Endothelial cell of umbilical vein (primary cell): ENCODE measurements around the gene WRNIP1. TPM values are rescaled to one million over a fixed set of nuclear protein-coding genes. Genes with fewer than 3 reads are reported as not detected.

Experiments used
- BruUV-seq: library from RNA; stranded (reverse); fragments of 400-500 nt; replicated peaks from 2 replicates; lab custom pipeline; 2021; lab: Mats Ljungman, UMichigan
- CTCF ChIA-PET: fragments of 300-600, 350-600 bp; sonication (Branson Sonifier 250); formaldehyde crosslinking; loops from one replicate; lab custom pipeline; 2021; ENCODE audit warnings: antibody characterized with exemption, inconsistent platforms; lab: Charles Lee
- POLR2A ChIA-PET: fragments of 300-600, 350-600 bp; sonication (Branson Sonifier 250); formaldehyde crosslinking; loops from one replicate; lab custom pipeline; 2021; ENCODE audit warnings: antibody characterized with exemption, inconsistent platforms; lab: Charles Lee
- DNase-seq: peaks from one replicate; pipeline ENCODE4 v3.0.0-alpha.2; 2011; ENCODE audit warnings: low read depth, low spot score
- FAIRE-seq: peaks from 2 replicates; lab custom pipeline; 2011; peaks lifted over from hg19 to GRCh38; lab: Jason Lieb, UNC
- H2AFZ ChIP-seq: 2 replicates; pipeline ENCODE4 v1.6.0; 2012; ENCODE audit warnings: low read depth, low read length, control low read depth, inconsistent platforms
- H3K27ac ChIP-seq: 2 replicates; pipeline ENCODE4 v1.5.1; 2011; ENCODE audit warnings: low read depth, mild to moderate bottlenecking, control low read depth, low read length, moderate library complexity; ENCODE audit not compliant: insufficient read depth
- H3K27me3 ChIP-seq, 2 experiments: 2 replicates each; pipeline versions ENCODE4 v1.6.0 to v1.6.1; 2011; ENCODE audit warnings: low read length in 2 of 2, mixed read lengths in 1 of 2; ENCODE audit not compliant: control insufficient read depth in 2 of 2, insufficient read depth in 2 of 2
- H3K36me3 ChIP-seq, 2 experiments: 2 replicates in 1 of 2; 3 replicates in 1 of 2; pipeline ENCODE4 v1.5.1; 2011; ENCODE audit warnings: low read length in 2 of 2, mild to moderate bottlenecking in 1 of 2, moderate library complexity in 1 of 2; ENCODE audit not compliant: control insufficient read depth in 2 of 2, insufficient read depth in 2 of 2; ENCODE audit errors: extremely low read depth in 1 of 2
- H3K4me1 ChIP-seq: 3 replicates; pipeline ENCODE4 v1.5.1; 2011; ENCODE audit warnings: mild to moderate bottlenecking, low read length; ENCODE audit not compliant: control insufficient read depth, insufficient read depth; ENCODE audit errors: extremely low read depth
- H3K4me2 ChIP-seq: 2 replicates; pipeline ENCODE4 v1.6.1; 2011; ENCODE audit warnings: low read length, control low read depth, mixed read lengths; ENCODE audit not compliant: insufficient read depth
- H3K4me3 ChIP-seq, 3 experiments: fragments of 200-600 bp in 1 of 3; sonication (generic), shearing (Covaris generic) in 1 of 3; replicated peaks in 1 of 3; 2 replicates each; pipeline ENCODE4 v1.5.1; 2011 to 2016; ENCODE audit warnings: control low read depth in 3 of 3, low read length in 3 of 3, mild to moderate bottlenecking in 2 of 3, inconsistent platforms in 1 of 3, low read depth in 1 of 3, moderate library complexity in 1 of 3; ENCODE audit not compliant: insufficient read depth in 1 of 3
- H3K79me2 ChIP-seq: 2 replicates; pipeline ENCODE4 v1.6.0; 2012; ENCODE audit warnings: low read length, inconsistent platforms; ENCODE audit not compliant: control insufficient read depth, insufficient read depth
- H3K9ac ChIP-seq: replicated peaks from 2 replicates; pipeline ENCODE3; 2011; ENCODE audit warnings: low read length, control low read depth; ENCODE audit not compliant: insufficient read depth; ENCODE audit errors: extremely low read depth
- H3K9me1 ChIP-seq: replicated peaks from 3 replicates; pipeline ENCODE4 v1.6.0; 2011; ENCODE audit warnings: mild to moderate bottlenecking, low read length; ENCODE audit not compliant: control insufficient read depth, insufficient read depth; ENCODE audit errors: extremely low read depth
- H3K9me3 ChIP-seq: replicated peaks from 2 replicates; pipeline ENCODE4 v1.5.1; 2012; ENCODE audit warnings: low read length, inconsistent platforms; ENCODE audit not compliant: control insufficient read depth, insufficient read depth
- H4K20me1 ChIP-seq: replicated peaks from 2 replicates; pipeline ENCODE3; 2011; ENCODE audit warnings: mild to moderate bottlenecking, low read length; ENCODE audit not compliant: control insufficient read depth, insufficient read depth; ENCODE audit errors: extremely low read depth
- MYC ChIP-seq: IDR thresholded peaks from one replicate; pipeline ENCODE4 v1.6.1; 2011; ENCODE audit warnings: mild to moderate bottlenecking, low read depth, low read length
- POLR2A ChIP-seq: IDR thresholded peaks from 2 replicates; pipeline ENCODE4 v1.6.1; 2012; ENCODE audit warnings: low read depth, mild to moderate bottlenecking, control low read depth, low read length
- POLR2AphosphoS5 ChIP-seq: IDR thresholded peaks from 2 replicates; pipeline ENCODE4 v1.6.1; 2012; ENCODE audit warnings: low read depth, mild to moderate bottlenecking, control low read depth, low read length, moderate library complexity; ENCODE audit not compliant: insufficient read depth
- dilution Hi-C: fragments of 300-500 bp; cut with MboI; formaldehyde crosslinking; loops from one replicate; pipeline ENCODE4 v1.15.0; 2019; ENCODE audit warnings: low sequenced_read_pairs; ENCODE audit not compliant: extremely low pct_ligation_motif_present
- intact Hi-C: fragments of 100-400 bp; cut with micrococcal nuclease; formaldehyde crosslinking; loops from one replicate; pipeline ENCODE4 v1.10.0; 2022
- polyA plus RNA-seq, 4 experiments: library from polyadenylated mRNA; depleted of rRNA in 3 of 4; stranded (reverse) in 3 of 4; unstranded in 1 of 4; fragments of >200 nt; gene quantifications; 2 replicates each; pipeline versions ENCODE4 v1.2.1 to v1.2.3, GENCODE V29; 2011 to 2012; ENCODE audit warnings: missing spikeins in 1 of 4
- total RNA-seq: library from RNA; stranded (reverse); gene quantifications from 2 replicates; pipeline ENCODE4 v1.2.3, GENCODE V29; 2021
- TF ChIP-seq, protein P1 (sequence below), 2 donors: IDR thresholded peaks; 1 replicate in 1 of 2; 2 replicates in 1 of 2; pipeline ENCODE4 v1.5.1; 2011; ENCODE audit warnings: low read length in 2 of 2, mild to moderate bottlenecking in 2 of 2, moderate library complexity in 2 of 2, control low read depth in 1 of 2, inconsistent platforms in 1 of 2, low read depth in 1 of 2; ENCODE audit not compliant: insufficient read depth in 1 of 2; ENCODE audit errors: extremely low read depth in 1 of 2

The WRNIP1 gene
- total and polyA plus RNA-seq, 2 donors (not counting 3 experiments of a cell fraction or from before 2014, with no cell fraction given) = 50.1 to 68.9 TPM

DNA sequence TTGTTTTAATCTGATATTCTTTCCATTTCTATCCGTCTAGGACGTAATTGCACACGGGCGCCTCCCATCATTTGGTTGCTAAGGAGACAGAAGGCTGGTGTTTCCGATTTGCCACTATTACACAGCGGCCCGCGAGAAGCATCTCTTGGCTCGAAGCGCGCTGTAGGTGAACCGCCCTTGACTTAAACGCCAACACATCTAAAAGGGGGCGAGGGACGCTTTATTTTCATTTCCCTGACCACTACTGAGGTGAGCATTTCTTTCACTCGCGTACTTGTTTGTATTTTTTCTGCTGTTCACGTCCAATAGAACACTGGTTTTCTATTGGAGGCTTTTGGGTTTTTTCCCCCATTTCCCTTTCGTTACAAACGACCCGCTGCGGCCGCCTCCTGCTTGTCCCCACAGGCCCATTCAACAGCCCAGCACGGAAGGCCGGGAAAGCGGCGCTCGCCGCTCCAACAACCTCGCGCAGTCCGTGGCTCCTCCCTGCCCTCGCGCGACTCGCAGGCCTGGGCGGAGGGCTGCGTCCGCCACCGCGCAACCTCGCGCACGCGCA is 505 bp upstream of the WRNIP1 start:
- intact Hi-C loops = loop anchor here (1.0 to 5.0 kb wide), 6 partner anchors 26 to 1152 kb away; partner anchors contain the start of gene RIPK1
- peak overlapping the region; percentile 42 for H2AFZ ChIP-seq
- no peaks in the 10 kb centered on the region for H3K27me3 ChIP-seq
- TSS peak; percentile 85 for BruUV-seq
- H3K4me2 ChIP-seq = peak overlapping the region; percentile 87
- POLR2A ChIA-PET = interaction anchor here (0.6 to 1.5 kb wide), 4 partner anchors 19 to 980 kb away, joined by 3 to 8 read pairs (median 4); no protein-coding TSS in a partner anchor
- DNase-seq (no peak), FAIRE-seq (peak; percentile 49)
- CTCF ChIA-PET = interaction anchor here (0.9 to 6.7 kb wide), 8 partner anchors 9 to 1168 kb away, joined by 3 to 54 read pairs (median 6); partner anchors contain the start of genes SERPINB1 and SERPINB6
- H3K4me3 ChIP-seq = peak overlapping the region; percentile 5 to 58 (median 48)
- H3K9ac ChIP-seq = peak overlapping the region; percentile 86
- H4K20me1 ChIP-seq = peaks cover 2% of the 10 kb centered on the region
- H3K9me1 ChIP-seq = no peaks in the 10 kb centered on the region
- H3K4me1 ChIP-seq = peaks cover 34% of the 10 kb centered on the region
- dilution Hi-C loops = no loop called here
- TF ChIP-seq POLR2AphosphoS5 (peak; percentile 42), POLR2A (peak; percentile 58), MYC (no peak)
- TF ChIP-seq, protein P1, sequence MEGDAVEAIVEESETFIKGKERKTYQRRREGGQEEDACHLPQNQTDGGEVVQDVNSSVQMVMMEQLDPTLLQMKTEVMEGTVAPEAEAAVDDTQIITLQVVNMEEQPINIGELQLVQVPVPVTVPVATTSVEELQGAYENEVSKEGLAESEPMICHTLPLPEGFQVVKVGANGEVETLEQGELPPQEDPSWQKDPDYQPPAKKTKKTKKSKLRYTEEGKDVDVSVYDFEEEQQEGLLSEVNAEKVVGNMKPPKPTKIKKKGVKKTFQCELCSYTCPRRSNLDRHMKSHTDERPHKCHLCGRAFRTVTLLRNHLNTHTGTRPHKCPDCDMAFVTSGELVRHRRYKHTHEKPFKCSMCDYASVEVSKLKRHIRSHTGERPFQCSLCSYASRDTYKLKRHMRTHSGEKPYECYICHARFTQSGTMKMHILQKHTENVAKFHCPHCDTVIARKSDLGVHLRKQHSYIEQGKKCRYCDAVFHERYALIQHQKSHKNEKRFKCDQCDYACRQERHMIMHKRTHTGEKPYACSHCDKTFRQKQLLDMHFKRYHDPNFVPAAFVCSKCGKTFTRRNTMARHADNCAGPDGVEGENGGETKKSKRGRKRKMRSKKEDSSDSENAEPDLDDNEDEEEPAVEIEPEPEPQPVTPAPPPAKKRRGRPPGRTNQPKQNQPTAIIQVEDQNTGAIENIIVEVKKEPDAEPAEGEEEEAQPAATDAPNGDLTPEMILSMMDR (IDR thresholded peaks at IDR 0.05; ENCODE audit: extremely low read depth in 1 of 2, insufficient read depth in 1 of 2, low read depth in 1 of 2, low read length in 2 of 2) = no peak
- H3K36me3 ChIP-seq = no peaks in the 10 kb centered on the region
- no peaks in the 10 kb centered on the region for H3K9me3 ChIP-seq
- peaks cover 38% of the 10 kb centered on the region for H3K79me2 ChIP-seq
- peak overlapping the region; percentile 79 for H3K27ac ChIP-seq
